HepG2 (cell line): ENCODE results near the gene AIMP2.

Experiments
- U2AF1 ChIP-seq: fragments of 200-400 bp; formaldehyde crosslinking; optimal IDR thresholded peaks from 2 replicates; pipeline ENCODE3; 2017; ENCODE audit warnings: mild to moderate bottlenecking, low read depth, low read length
- TF ChIP-seq, protein P1 (sequence below): IDR thresholded peaks from 2 replicates; pipeline ENCODE4 v1.6.1; 2018; ENCODE audit warnings: missing genetic modification reagents

DNA sequence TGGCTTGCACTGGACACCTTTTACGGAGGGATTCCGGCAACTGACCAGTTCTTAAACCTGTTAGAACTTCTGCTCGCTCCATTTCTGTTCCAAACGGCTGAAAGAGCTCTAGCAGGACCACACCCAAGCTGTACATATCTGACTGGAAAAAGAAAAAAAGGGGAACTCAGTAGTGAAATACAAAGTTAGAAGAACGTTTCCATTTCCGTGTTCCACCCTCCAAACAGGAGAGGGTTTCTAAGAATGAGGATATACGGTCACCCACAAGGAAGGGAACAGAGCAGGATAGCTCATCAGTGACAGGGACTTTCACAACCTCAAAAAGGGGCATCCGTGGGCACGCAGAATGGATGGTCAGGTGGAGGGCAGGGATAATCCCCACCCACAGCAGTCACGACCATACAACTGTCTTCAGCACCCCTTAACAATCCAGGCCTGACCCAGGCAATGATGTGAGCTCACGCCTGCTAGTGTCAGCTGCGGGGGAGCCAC is 17.8 kb downstream of the AIMP2 start:
- TF ChIP-seq, protein P1, sequence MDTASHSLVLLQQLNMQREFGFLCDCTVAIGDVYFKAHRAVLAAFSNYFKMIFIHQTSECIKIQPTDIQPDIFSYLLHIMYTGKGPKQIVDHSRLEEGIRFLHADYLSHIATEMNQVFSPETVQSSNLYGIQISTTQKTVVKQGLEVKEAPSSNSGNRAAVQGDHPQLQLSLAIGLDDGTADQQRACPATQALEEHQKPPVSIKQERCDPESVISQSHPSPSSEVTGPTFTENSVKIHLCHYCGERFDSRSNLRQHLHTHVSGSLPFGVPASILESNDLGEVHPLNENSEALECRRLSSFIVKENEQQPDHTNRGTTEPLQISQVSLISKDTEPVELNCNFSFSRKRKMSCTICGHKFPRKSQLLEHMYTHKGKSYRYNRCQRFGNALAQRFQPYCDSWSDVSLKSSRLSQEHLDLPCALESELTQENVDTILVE (CRISPR knock-in tag): no peak
- TF ChIP-seq U2AF1: no peak
